Measurements from ENCODE around the gene PCLO.

GRCh38 chr7:83211685-83212084 is 49.0 kb upstream of the PCLO start:
- TF ChIP-seq CTCF (IDR thresholded peaks at IDR 0.05) (no peak), POLR2A (IDR thresholded peaks at IDR 0.05) (no peak)
